HEK293T (cell line): ENCODE results near the gene ATP9B.

ENCODE experiments used
- CTCF ChIA-PET: fragments of 350-600 bp; formaldehyde crosslinking; extraction: SDS; loops from one replicate; lab custom pipeline; 2021; ENCODE audit warnings: antibody characterized with exemption, inconsistent platforms; lab: Yijun Ruan, JAX
- POLR2A ChIA-PET: fragments of 350-600 bp; formaldehyde crosslinking; extraction: SDS; loops from one replicate; lab custom pipeline; 2020; ENCODE audit warnings: antibody characterized with exemption, inconsistent platforms; lab: Yijun Ruan, JAX
- DNase-seq: peaks from one replicate; pipeline ENCODE4 v3.0.0; 2012; ENCODE audit warnings: mixed read lengths; ENCODE audit errors: extremely low spot score
- ARNT ChIP-seq: fragments of 450-650 bp; IDR thresholded peaks from 2 replicates; pipeline ENCODE4 v1.6.1; 2017; ENCODE audit warnings: mild to moderate bottlenecking
- BHLHE40 ChIP-seq: fragments of 450-650 bp; IDR thresholded peaks from 2 replicates; pipeline ENCODE4 v1.6.1; 2016; ENCODE audit warnings: mild to moderate bottlenecking, moderate library complexity, borderline replicate concordance
- CTBP1 ChIP-seq: fragments of 450-650 bp; IDR thresholded peaks from 2 replicates; pipeline ENCODE4 v1.6.1; 2016; ENCODE audit warnings: borderline replicate concordance
- ELF4 ChIP-seq: fragments of 450-650 bp; IDR thresholded peaks from 2 replicates; pipeline ENCODE4 v1.6.1; 2017; ENCODE audit warnings: antibody characterized with exemption
- FOXA1 ChIP-seq: fragments of 450-650 bp; IDR thresholded peaks from 2 replicates; pipeline ENCODE4 v1.6.1; 2016; ENCODE audit warnings: mild to moderate bottlenecking
- FOXK2 ChIP-seq: fragments of 450-650 bp; IDR thresholded peaks from 2 replicates; pipeline ENCODE4 v1.6.1; 2016; ENCODE audit warnings: mild to moderate bottlenecking
- FOXM1 ChIP-seq: fragments of 450-650 bp; IDR thresholded peaks from 2 replicates; pipeline ENCODE4 v1.6.1; 2017; ENCODE audit warnings: mild to moderate bottlenecking, borderline replicate concordance
- HDGF ChIP-seq: fragments of 450-650 bp; IDR thresholded peaks from 2 replicates; pipeline ENCODE4 v1.6.1; 2017; ENCODE audit warnings: antibody characterized with exemption, borderline replicate concordance
- L3MBTL2 ChIP-seq: fragments of 450-650 bp; conservative IDR thresholded peaks from 2 replicates; pipeline ENCODE4 v1.6.1; 2016; ENCODE audit warnings: mild to moderate bottlenecking
- LEF1 ChIP-seq: fragments of 450-650 bp; IDR thresholded peaks from 2 replicates; pipeline ENCODE4 v1.6.1; 2017; ENCODE audit warnings: mild to moderate bottlenecking, borderline replicate concordance
- NFRKB ChIP-seq: fragments of 450-650 bp; IDR thresholded peaks from 2 replicates; pipeline ENCODE4 v1.6.1; 2016; ENCODE audit warnings: mild to moderate bottlenecking, moderate library complexity
- SP1 ChIP-seq: fragments of 450-650 bp; IDR thresholded peaks from 2 replicates; pipeline ENCODE4 v1.6.1; 2017
- SUZ12 ChIP-seq: fragments of 450-650 bp; IDR thresholded peaks from 2 replicates; pipeline ENCODE4 v1.6.1; 2016; ENCODE audit warnings: mild to moderate bottlenecking
- TARDBP ChIP-seq: fragments of 450-650 bp; IDR thresholded peaks from 2 replicates; pipeline ENCODE4 v1.6.1; 2016
- ZNF384 ChIP-seq: fragments of 450-650 bp; IDR thresholded peaks from 2 replicates; pipeline ENCODE4 v1.6.1; 2016
- TF ChIP-seq, protein P1 (sequence below): fragments of 450-650 bp; IDR thresholded peaks from 2 replicates; pipeline ENCODE4 v1.6.1; 2016

Gene ATP9B

DNA sequence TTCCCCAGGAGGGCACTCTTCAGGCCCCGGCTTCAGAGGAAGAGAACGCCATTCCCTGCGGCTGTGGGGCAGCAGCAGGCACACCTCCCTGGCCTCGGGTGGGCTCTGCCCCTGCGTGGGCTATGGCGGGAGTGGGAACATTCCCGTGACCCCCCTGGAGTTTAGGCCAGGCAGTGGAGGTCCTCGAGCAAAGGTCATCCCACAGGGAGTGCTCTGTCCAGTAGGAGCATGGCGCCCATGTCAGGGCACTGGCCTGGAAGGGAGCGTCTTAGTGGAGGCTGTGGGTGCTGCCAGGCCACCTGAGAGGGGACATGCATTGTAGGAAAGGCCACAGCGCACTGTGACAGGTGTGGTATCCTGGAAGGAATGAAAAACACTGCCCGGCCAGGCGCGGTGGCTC, 317.4 kb downstream of the ATP9B start:
- DNase-seq = no peak
- POLR2A ChIA-PET = no interaction called here
- CTCF ChIA-PET = no interaction called here
- no peak for TF ChIP-seq FOXM1
- TF ChIP-seq FOXA1 = no peak
- no peak for TF ChIP-seq CTBP1
- no peak for TF ChIP-seq TARDBP
- TF ChIP-seq LEF1 = no peak
- no peak for TF ChIP-seq SUZ12
- no peak for TF ChIP-seq NFRKB
- TF ChIP-seq BHLHE40 = no peak

DNA sequence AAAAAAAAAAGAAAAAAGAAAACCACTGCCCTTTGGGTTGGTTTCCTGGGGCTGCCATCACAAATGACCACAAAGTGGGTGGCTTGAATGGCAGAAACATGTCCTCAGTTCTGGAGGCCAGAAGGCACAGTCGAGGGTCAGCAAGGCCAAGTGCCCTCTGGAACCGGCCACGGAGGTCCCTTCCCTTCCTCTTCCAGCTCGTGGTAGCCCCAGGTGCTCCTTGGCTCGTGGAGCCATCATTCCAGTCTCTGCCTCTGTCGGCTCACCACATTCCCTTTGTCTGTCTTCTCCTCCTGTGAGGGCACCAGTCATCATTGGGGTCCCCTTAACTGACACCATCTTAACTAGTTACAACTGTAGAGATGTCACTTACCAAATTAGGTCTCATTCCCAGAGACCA, 318.0 kb downstream of the ATP9B start:
- no peak for TF ChIP-seq LEF1
- no peak for TF ChIP-seq L3MBTL2
- no peak for TF ChIP-seq SP1
- no peak for TF ChIP-seq FOXK2
- TF ChIP-seq SUZ12 = no peak
- no peak for TF ChIP-seq HDGF
- no peak for DNase-seq
- POLR2A ChIA-PET = no interaction called here
- CTCF ChIA-PET = no interaction called here

GRCh38 chr18:79387615-79388014, 318.4 kb downstream of the ATP9B start:
- no peak for DNase-seq
- TF ChIP-seq SUZ12 (no peak), ZNF384 (no peak), L3MBTL2 (no peak), LEF1 (no peak), NFRKB (no peak), ELF4 (no peak), TARDBP (no peak), FOXA1 (no peak), FOXK2 (no peak), BHLHE40 (no peak), SP1 (no peak), ARNT (no peak), HDGF (no peak), FOXM1 (no peak), CTBP1 (no peak)
- TF ChIP-seq, protein P1, sequence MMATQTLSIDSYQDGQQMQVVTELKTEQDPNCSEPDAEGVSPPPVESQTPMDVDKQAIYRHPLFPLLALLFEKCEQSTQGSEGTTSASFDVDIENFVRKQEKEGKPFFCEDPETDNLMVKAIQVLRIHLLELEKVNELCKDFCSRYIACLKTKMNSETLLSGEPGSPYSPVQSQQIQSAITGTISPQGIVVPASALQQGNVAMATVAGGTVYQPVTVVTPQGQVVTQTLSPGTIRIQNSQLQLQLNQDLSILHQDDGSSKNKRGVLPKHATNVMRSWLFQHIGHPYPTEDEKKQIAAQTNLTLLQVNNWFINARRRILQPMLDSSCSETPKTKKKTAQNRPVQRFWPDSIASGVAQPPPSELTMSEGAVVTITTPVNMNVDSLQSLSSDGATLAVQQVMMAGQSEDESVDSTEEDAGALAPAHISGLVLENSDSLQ = no peak
- POLR2A ChIA-PET = no interaction called here
- CTCF ChIA-PET = no interaction called here

- ChIA-PET POLR2A (no interaction called here), CTCF (no interaction called here)
- no peak for DNase-seq
- TF ChIP-seq TARDBP (no peak), ELF4 (no peak), ARNT (no peak)
These were observed 318.8 kb downstream of the ATP9B start for GRCh38 chr18:79388043-79388442.

DNA sequence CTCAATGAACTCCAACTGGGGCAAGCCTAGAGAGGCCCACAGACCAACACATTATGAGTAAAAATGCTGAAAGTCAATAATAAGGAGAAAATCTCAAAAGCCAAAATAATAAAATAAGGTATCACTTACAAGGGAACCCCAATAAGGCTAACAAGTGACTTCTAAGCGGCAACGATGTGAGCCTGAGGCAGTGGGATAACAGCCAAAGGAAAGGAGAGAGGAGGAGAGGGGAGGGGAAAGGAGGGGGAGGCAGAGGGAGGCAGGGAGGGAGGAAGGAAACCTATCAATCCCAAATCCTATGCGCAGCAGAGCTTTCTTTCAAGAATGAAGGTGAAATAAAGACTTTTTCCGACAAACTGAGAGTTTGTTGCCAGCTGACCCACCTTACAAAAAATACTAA, 320.5 kb downstream of the ATP9B start:
- no peak for TF ChIP-seq ELF4
- no peak for TF ChIP-seq FOXA1
- no peak for TF ChIP-seq FOXM1
- TF ChIP-seq NFRKB = no peak
- TF ChIP-seq L3MBTL2 = no peak
- TF ChIP-seq SUZ12 = no peak
- no peak for TF ChIP-seq SP1
- TF ChIP-seq, protein P1 = no peak
- TF ChIP-seq TARDBP = no peak
- TF ChIP-seq ZNF384 = no peak
- TF ChIP-seq HDGF = no peak
- TF ChIP-seq ARNT = no peak
- ChIA-PET POLR2A (no interaction called here), CTCF (no interaction called here)
- DNase-seq = no peak

- no peak for DNase-seq
- CTCF ChIA-PET = no interaction called here
These were observed 323.0 kb downstream of the ATP9B start for GRCh38 chr18:79392226-79392625.

More at GRCh38 chr18:79392226-79392625, 323.0 kb downstream of the ATP9B start:
- no peak for TF ChIP-seq FOXM1
- TF ChIP-seq HDGF = no peak
- TF ChIP-seq NFRKB = no peak
- TF ChIP-seq SP1 = no peak
- TF ChIP-seq FOXA1 = no peak
- TF ChIP-seq ARNT = no peak
- no peak for TF ChIP-seq CTBP1
- TF ChIP-seq, protein P1 = no peak
- TF ChIP-seq SUZ12 = no peak
- TF ChIP-seq BHLHE40 = no peak
- no peak for TF ChIP-seq LEF1
- TF ChIP-seq L3MBTL2 = no peak
- TF ChIP-seq FOXK2 = no peak
- TF ChIP-seq TARDBP = no peak
- no peak for TF ChIP-seq ZNF384
- no peak for TF ChIP-seq ELF4
- POLR2A ChIA-PET = no interaction called here
